Activated CD8-positive, alpha-beta memory T cell treated with anti-CD3 and anti-CD28 coated beads, Interleukin-2, amount 10 ng/mL, durations not matched to agents 7 days and 5 days (primary cell): ENCODE results near the gene CALR3. TPM values are rescaled to one million over a fixed set of nuclear protein-coding genes. Genes with fewer than 3 reads are reported as not detected.
"Not testable (repeated sequence)": the region's sequence is repeated elsewhere in the genome, so short reads cannot be mapped to it uniquely, and the experiment has no call there.

Experiments
- ATAC-seq: fragments of 150-1000 bp; cut with Tn5 transposase; one replicate; pipeline ENCODE4 v1.10.0; 2021; ENCODE audit warnings: moderate library complexity
- CTCF ChIA-PET: fragments of 350-600 bp; sonication (Branson Sonifier 250); formaldehyde crosslinking; loops from one replicate; lab custom pipeline; 2021; ENCODE audit warnings: antibody characterized with exemption; lab: Charles Lee
- DNase-seq: peaks from one replicate; pipeline ENCODE4 v3.0.0-alpha.2; 2020
- H3K27ac Mint-ChIP-seq: one replicate; pipeline ENCODE4 v1.8.0; 2021; ENCODE audit warnings: mild to moderate bottlenecking, mixed read lengths
- H3K27me3 Mint-ChIP-seq: one replicate; pipeline ENCODE4 v1.8.0; 2021; ENCODE audit warnings: mixed read lengths
- H3K36me3 Mint-ChIP-seq: one replicate; pipeline ENCODE4 v1.8.0; 2021; ENCODE audit warnings: mild to moderate bottlenecking, mixed read lengths
- H3K4me1 Mint-ChIP-seq: one replicate; pipeline ENCODE4 v1.8.0; 2021; ENCODE audit warnings: mixed read lengths
- H3K4me3 Mint-ChIP-seq: one replicate; pipeline ENCODE4 v1.8.0; 2021; ENCODE audit warnings: mild to moderate bottlenecking, moderate library complexity, mixed read lengths
- H3K9me3 Mint-ChIP-seq: one replicate; pipeline ENCODE4 v1.8.0; 2022; ENCODE audit warnings: low read depth, mixed read lengths
- total RNA-seq, 2 experiments: library from RNA; stranded (reverse); gene quantifications; one replicate each; pipeline ENCODE4 v1.2.3, GENCODE V29; 2021

Gene CALR3
- total RNA-seq, 2 experiments from 2014 or later, result not detected

DNA sequence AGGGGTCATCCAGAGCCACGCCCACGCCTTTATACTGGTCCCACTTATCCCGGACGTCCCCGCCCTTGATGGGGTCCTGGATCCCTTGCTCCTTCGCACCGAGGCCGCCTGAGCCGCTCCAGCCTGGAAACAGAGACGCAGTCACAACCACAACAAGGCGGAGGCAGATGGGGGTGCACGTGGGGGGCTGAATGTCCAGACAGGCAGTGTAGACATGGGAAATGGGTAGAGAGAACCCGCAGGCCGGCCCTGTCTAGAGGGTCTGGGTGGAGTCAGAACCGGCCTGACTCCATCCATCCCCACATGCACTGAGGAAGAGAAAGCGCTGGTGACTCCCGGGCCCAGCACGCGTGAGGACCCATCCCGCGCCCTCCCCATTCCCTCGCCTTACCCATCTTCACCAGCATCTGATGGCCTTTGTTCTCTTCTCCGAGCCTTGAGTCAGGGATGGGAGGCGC is 23.3 kb upstream of the CALR3 start:
- H3K4me1 Mint-ChIP-seq, result peaks cover 9% of the 10 kb centered on the region
- peaks cover 35% of the 10 kb centered on the region for H3K36me3 Mint-ChIP-seq
- DNase-seq (no peak), ATAC-seq (no peak)
- no peaks in the 10 kb centered on the region for H3K27me3 Mint-ChIP-seq
- no peak overlapping the region for H3K4me3 Mint-ChIP-seq
- no peaks in the 10 kb centered on the region for H3K9me3 Mint-ChIP-seq
- no peak overlapping the region for H3K27ac Mint-ChIP-seq
- CTCF ChIA-PET, result no interaction called here

DNA sequence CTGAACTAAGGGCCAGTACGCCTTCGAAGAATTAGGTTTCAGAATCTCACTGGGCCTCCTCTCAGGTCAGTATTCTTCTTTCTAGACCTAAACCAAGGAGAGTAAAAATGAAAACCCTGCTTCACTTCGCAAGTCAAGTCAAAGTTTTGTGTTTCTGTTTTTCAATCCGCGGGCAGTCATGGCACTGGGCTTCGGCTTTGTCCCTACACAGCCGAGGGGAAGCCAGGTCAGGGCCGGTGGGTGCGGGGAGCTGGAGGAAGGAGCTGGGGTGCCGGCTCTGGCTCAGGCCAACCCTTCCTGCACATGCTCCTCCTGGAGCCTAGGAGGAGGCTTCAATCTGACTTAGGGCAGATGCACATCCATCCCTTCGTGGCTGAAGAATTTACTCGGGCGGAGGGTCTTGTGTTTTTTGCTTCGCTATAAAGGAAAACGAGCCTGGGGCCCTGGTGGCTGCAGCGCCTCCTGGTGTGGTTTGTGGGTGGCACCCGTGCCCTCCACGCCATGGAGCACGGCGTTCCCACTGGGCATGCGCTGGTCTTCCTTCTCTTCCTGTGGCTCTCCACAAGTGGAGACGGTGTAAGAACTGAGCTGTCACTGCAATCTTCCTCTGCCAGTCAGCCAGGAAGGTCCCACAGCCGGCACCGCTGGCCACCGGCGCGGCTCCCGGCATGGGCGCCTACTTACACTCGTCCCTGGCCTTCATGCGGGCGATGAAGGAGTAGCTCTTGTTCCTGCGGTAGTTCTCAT is 22.7 kb upstream of the CALR3 start:
- H3K4me1 Mint-ChIP-seq, result peaks cover 9% of the 10 kb centered on the region
- peaks cover 30% of the 10 kb centered on the region for H3K36me3 Mint-ChIP-seq
- no peak overlapping the region for H3K27ac Mint-ChIP-seq
- H3K9me3 Mint-ChIP-seq, result no peaks in the 10 kb centered on the region
- no peak overlapping the region for H3K4me3 Mint-ChIP-seq
- ATAC-seq (no peak), DNase-seq (no peak)
- H3K27me3 Mint-ChIP-seq, result no peaks in the 10 kb centered on the region
- CTCF ChIA-PET, result no interaction called here

DNA sequence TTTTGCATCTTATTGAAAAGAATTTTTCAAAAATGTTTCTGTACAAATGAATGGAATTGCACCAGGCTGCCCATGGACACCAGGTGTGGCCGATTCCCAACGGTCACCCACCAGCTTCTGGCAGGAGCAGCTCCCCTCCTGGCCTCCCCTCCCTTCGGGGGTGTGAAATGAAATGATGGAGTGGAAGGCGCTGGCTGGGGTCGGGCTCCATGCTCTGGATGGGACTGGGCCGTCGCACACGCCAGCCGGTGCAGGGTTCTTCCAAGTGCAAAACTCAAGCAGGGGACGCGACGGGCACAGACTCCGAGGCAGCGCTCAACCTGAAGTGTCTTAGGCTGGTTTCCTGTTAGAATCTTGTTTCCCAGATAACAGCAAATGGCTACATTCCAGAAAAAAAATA is 22.1 kb upstream of the CALR3 start:
- Mint-ChIP-seq H3K27me3 (no peaks in the 10 kb centered on the region), H3K36me3 (peaks cover 27% of the 10 kb centered on the region), H3K4me3 (no peak overlapping the region), H3K9me3 (no peaks in the 10 kb centered on the region), H3K27ac (no peak overlapping the region), H3K4me1 (peaks cover 9% of the 10 kb centered on the region)
- CTCF ChIA-PET, result no interaction called here
- DNase-seq (no peak), ATAC-seq (no peak)

DNA sequence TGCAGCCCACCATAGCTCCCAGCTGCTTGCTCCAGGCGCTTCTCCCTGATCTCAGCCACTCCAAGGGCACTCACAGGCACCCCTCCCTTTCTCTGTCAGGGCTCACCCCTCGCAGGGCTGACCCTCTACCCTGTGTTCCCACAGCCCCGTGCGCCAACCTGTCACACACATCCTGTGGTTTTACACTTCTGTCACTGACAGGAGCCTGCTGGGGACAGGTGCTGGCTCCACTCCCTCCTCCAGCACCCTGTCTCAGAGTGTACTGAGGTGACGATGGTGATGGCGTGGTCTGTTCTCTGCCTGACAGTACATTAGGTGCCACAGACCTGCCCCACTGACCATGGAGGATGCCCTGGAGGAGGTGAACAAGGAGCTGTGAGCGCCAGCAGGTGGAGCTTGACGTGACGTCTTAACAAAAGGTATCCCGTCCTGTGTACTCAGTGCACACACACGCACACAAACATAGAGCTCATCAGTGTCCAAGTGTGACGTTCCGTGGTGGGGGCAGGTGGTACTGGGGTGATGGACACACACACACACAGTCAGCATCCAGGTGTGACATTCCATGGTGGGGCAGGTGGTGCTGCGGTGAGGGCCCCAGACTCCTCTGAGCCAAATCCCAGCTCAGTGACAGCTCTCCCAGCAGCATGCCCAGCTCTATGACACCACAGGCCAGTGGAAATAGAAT is 21.1 kb upstream of the CALR3 start:
- Mint-ChIP-seq H3K9me3 (no peaks in the 10 kb centered on the region), H3K27me3 (no peaks in the 10 kb centered on the region), H3K36me3 (peaks cover 22% of the 10 kb centered on the region), H3K4me3 (no peak overlapping the region), H3K4me1 (peaks cover 9% of the 10 kb centered on the region), H3K27ac (no peak overlapping the region)
- DNase-seq (no peak), ATAC-seq (peak; percentile 24)
- CTCF ChIA-PET, result no interaction called here

DNA sequence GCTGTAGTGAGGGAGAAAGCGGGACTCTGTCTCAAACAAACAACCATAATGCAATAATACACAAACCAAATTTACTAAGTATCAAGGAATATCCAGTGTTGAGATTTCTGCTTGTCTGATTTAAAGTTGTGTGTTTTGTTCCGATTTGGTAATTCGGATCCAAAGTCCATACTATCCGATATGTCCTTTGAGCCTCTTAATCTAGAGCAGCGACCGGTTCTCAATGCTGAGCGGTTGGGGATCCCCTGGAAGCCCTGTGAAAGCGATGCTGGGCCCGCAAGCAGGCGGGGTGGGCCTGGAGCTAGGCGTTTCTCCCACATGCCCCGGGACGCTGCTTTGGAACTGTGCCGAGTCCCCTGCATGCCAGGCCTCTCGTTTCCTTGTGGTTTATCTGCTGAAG is 20.4 kb upstream of the CALR3 start:
- peaks cover 9% of the 10 kb centered on the region for H3K4me1 Mint-ChIP-seq
- CTCF ChIA-PET, result no interaction called here
- no peak overlapping the region for H3K4me3 Mint-ChIP-seq
- DNase-seq (no peak), ATAC-seq (no peak)
- H3K27ac Mint-ChIP-seq, result no peak overlapping the region
- no peaks in the 10 kb centered on the region for H3K9me3 Mint-ChIP-seq
- no peaks in the 10 kb centered on the region for H3K27me3 Mint-ChIP-seq
- H3K36me3 Mint-ChIP-seq, result peaks cover 22% of the 10 kb centered on the region

DNA sequence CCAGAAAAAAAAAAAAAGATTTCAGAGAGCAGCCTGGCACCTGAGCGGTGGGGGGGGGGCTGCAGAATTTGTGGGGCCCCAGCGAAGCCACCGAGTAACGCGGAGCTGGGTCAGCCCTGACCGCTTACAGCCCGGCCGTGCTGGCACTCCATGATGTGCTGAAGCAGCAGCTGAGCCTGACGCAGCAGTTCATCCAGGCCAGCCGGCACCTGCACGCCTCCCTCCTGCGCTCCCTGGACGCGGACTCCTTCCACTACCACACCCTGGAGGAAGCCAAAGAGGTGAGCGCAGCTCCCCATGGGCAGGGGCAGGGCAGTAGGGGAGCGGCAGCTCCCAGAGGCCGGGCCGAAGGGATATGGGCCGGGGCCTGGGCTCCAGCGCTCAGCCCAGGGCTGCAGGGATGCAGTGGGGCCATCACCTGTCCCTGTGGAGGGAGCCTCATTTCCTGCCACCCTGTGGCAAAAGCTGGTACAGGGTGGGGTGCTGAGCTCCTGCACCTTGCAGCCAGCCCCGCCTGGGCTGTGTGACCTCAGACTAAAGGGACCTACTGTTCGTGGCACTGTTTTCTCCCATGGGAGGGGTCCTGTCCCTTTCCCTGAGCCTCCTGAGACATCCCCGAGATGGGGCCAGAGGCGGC is 18.5 kb upstream of the CALR3 start:
- Mint-ChIP-seq H3K4me1 (peaks cover 9% of the 10 kb centered on the region), H3K27ac (no peak overlapping the region), H3K4me3 (no peak overlapping the region), H3K36me3 (peaks cover 14% of the 10 kb centered on the region), H3K9me3 (no peaks in the 10 kb centered on the region), H3K27me3 (no peaks in the 10 kb centered on the region)
- DNase-seq (no peak), ATAC-seq (no peak)
- CTCF ChIA-PET, result no interaction called here

DNA sequence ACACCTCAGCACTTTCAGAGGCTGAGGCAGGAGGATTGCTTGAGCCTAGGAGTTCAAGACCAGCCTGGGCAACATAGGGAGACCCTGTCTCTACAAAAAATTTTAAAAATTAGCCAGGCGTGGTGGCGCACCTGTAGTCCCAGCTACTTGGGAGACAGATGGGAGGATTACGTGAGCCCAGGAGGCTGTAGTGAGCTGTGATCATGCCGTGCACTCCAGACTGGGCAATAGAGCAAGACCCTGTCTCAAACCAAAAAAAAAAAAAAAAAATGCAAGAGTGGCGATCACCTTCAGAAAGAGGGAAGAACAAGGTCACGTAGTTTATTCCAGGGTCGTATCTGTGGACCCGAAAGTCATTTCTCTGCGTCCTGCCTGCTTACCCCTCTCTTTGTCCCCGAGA is 16.6 kb upstream of the CALR3 start:
- CTCF ChIA-PET, result not testable (repeated sequence)

DNA sequence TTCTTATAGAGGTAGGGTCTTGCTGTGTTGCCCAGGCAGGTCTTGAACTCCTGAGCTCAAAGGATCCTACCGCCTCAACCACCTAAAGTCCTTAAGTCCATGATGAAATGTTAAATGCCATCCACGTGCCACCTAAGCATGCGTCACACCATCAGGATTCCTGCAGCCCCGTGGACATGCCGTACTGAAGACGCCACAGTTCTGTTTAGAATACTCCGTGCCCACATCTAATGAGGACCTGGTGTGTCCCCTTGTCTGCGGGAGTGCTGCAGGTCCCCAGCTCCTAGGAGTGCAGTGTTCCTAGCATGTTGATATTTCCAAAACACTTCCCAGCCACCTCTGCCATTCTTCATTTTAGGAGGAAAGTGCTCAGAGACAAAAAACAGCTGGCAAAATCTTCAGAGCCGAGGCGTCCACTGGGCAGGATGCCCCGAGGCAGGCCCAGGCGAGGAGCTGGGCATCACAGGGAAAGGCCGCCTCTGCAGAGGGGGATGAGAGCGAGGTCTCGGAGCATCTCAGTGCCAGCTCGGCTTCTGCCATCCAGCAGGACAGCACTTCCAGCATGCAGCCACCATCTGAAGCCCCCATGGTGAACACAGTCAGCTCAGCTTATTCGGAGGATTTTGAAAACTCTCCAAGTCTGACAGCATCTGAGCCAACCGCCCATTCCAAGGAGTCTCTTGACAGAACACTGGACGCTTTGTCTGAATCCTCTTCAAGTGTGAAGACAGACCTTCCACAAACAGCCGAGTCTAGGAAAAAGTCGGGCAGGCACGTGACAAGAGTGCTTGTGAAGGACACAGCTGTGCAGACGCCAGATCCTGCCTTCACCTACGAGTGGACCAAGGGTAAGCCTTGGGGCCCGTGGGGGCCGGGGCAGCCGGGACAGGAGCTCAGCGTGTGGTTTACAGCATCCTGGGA is 13.4 kb upstream of the CALR3 start:
- Mint-ChIP-seq H3K4me3 (no peak overlapping the region), H3K4me1 (no peaks in the 10 kb centered on the region), H3K27ac (no peak overlapping the region), H3K9me3 (no peaks in the 10 kb centered on the region), H3K27me3 (no peaks in the 10 kb centered on the region), H3K36me3 (no peaks in the 10 kb centered on the region)
- DNase-seq (no peak), ATAC-seq (no peak)
- CTCF ChIA-PET, result no interaction called here

More for the DNA sequence above, 16.6 kb upstream of the CALR3 start:
- H3K36me3 Mint-ChIP-seq, H3K27me3 Mint-ChIP-seq, H3K4me3 Mint-ChIP-seq, DNase-seq, ATAC-seq, H3K4me1 Mint-ChIP-seq, H3K27ac Mint-ChIP-seq, H3K9me3 Mint-ChIP-seq: not testable (repeated sequence)

DNA sequence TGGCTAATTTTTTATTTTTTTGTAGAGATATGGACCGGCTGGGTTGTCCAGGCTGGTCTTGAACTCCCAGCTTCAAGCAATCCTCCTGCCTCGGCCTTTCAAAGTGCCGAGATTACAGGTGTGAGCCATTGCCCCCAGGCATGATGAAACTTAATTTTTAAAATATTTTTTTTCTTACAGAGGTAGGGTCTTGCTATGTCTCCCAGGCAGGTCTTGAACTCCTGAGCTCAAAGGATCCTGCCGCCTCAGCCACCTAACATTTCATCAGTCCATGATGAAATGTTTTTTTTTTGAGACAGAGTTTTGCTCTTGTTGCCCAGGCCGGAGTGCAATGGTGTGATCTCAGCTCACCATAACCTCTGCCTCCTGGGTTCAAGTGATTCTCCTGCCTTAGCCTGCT is 12.6 kb upstream of the CALR3 start:
- Mint-ChIP-seq H3K4me1 (no peaks in the 10 kb centered on the region), H3K9me3 (no peaks in the 10 kb centered on the region), H3K27me3 (no peaks in the 10 kb centered on the region), H3K27ac (no peak overlapping the region), H3K4me3 (no peak overlapping the region), H3K36me3 (no peaks in the 10 kb centered on the region)
- ATAC-seq, result no peak
- CTCF ChIA-PET, result no interaction called here
- no peak for DNase-seq

DNA sequence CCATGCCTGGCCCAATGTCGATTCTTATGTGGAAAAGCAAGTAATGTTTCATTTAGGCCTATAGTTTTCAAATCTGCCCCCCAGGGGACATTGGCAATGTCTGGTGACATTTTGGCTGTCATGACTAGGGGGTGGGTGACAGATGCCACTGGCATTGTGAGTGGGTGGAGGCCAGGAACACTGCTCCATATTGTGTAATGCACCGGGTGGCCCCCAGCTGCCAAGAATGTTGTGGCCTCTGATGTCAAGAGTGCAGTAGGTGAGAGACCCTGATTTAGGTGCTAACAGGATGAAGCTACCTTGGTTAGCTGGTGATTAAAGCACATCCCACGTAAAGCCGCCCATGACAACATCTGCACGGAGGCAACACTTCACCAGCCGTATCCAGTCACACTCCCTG is 11.0 kb upstream of the CALR3 start:
- CTCF ChIA-PET, result no interaction called here
- peaks cover 2% of the 10 kb centered on the region for H3K36me3 Mint-ChIP-seq
- ATAC-seq (no peak), DNase-seq (no peak)
- no peak overlapping the region for H3K27ac Mint-ChIP-seq
- H3K27me3 Mint-ChIP-seq, result no peaks in the 10 kb centered on the region
- no peak overlapping the region for H3K4me3 Mint-ChIP-seq
- H3K4me1 Mint-ChIP-seq, result no peaks in the 10 kb centered on the region
- no peaks in the 10 kb centered on the region for H3K9me3 Mint-ChIP-seq

DNA sequence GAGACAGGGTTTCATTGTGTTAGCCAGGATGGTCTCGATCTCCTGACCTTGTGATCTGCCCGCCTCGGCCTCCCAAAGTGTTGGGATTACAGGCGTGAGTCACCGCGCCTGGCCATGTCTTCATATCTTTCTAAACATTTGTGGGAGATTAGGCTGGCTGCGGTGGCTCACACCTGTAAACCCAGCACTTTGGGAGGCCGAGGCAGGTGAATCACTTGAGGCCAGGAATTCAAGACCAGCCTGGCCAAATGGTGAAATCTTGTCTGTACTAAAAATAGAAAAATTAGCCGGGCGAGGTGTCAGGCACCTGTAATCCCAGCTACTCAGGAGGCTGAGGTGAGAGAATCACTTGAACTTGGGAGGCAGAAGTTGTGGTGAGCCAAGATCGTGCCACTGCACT is 10.2 kb upstream of the CALR3 start:
- DNase-seq, H3K4me1 Mint-ChIP-seq, H3K27me3 Mint-ChIP-seq, H3K4me3 Mint-ChIP-seq, H3K9me3 Mint-ChIP-seq, H3K27ac Mint-ChIP-seq, H3K36me3 Mint-ChIP-seq, ATAC-seq, CTCF ChIA-PET: not testable (repeated sequence)

DNA sequence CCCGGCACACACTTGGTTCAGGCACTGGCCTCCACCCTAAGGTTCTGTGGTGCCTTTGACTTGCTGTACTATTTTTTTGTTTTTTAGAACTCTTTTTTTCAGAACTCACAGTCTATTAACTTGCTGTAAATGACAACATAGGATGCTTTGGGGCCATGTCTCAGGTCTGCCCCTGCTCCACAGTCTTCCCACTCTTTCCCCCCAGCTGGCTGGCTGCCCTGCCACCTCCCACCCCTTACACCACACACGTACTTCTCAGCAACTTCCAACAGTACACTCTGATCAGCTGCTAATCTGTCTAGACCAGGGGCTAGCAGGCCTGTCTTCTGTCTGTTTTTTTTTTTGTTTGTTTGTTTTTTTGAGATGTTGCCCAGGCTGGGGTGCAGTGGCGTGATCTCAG is 8.3 kb upstream of the CALR3 start:
- Mint-ChIP-seq H3K4me3 (no peak overlapping the region), H3K36me3 (peaks cover 3% of the 10 kb centered on the region)
- CTCF ChIA-PET, result interaction anchor here (0.8 to 1.4 kb wide), 2 partner anchors 11 to 210 kb away, joined by 3 to 4 read pairs; no protein-coding TSS in a partner anchor

DNA sequence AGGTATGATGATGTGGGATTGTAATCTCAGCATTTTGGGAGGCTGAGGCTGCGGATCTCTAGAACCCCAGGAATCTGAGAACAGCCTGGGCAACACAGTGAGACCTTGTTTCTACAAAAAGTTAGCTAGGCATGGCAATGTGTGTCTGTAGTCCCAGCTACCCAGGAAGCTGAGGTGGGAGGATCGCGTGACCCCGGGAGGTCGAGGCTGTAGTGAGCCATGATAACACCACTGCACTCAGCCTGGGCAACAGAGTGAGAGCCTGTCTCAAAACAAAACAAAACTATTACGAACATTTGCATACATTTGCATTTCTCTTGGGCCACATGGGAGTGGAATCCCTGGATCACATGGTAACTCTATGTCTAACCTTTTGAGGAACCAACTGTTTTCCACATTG is 1.9 kb upstream of the CALR3 start:
- Mint-ChIP-seq H3K36me3 (peaks cover 1% of the 10 kb centered on the region), H3K27me3 (no peaks in the 10 kb centered on the region), H3K4me3 (peak overlapping the region; percentile 80), H3K4me1 (peaks cover 18% of the 10 kb centered on the region), H3K27ac (no peak overlapping the region), H3K9me3 (no peaks in the 10 kb centered on the region)
- ATAC-seq, result no peak
- DNase-seq, result no peak
- CTCF ChIA-PET, result no interaction called here

More for the DNA sequence above, 8.3 kb upstream of the CALR3 start:
- Mint-ChIP-seq H3K27ac (no peak overlapping the region), H3K4me1 (no peaks in the 10 kb centered on the region), H3K27me3 (no peaks in the 10 kb centered on the region), H3K9me3 (no peaks in the 10 kb centered on the region)
- DNase-seq (no peak), ATAC-seq (no peak)
